ENCODE measurements around the gene IQGAP2. TPM values are rescaled to one million over a fixed set of nuclear protein-coding genes. Genes with fewer than 3 reads are reported as not detected.

The IQGAP2 gene
- total and polyA plus RNA-seq, 2 donors = 20.7 to 33.3 TPM

- Histone ChIP-seq H3K4me1 (ENCODE audit: control insufficient read depth in 2 of 2, insufficient read depth in 2 of 2, low read length in 2 of 2) (no peaks in the 10 kb centered on the region), H3K27ac (ENCODE audit: low read depth in 1 of 2, low read length in 1 of 2) (no peak overlapping the region), H3K4me3 (ENCODE audit: low read length in 2 of 2) (no peak overlapping the region), H3K27me3 (ENCODE audit: control insufficient read depth in 2 of 2, insufficient read depth in 1 of 2, low read length in 1 of 2) (no peaks in the 10 kb centered on the region), H3K9me3 (ENCODE audit: control insufficient read depth in 2 of 2, insufficient read depth in 1 of 2, low read length in 1 of 2) (no peaks in the 10 kb centered on the region), H3K36me3 (ENCODE audit: control insufficient read depth in 2 of 2, insufficient read depth in 2 of 2, low read length in 1 of 2) (no peaks in the 10 kb centered on the region)
- DNase-seq (ENCODE audit: low read depth in 6 of 9, low spot score in 9 of 9) = no peak
- WGBS = 91% methylated on average over 2 of the region's 2 CpGs
These were observed 341.5 kb downstream of the IQGAP2 start for GRCh38 chr5:76744632-76745031.

DNA sequence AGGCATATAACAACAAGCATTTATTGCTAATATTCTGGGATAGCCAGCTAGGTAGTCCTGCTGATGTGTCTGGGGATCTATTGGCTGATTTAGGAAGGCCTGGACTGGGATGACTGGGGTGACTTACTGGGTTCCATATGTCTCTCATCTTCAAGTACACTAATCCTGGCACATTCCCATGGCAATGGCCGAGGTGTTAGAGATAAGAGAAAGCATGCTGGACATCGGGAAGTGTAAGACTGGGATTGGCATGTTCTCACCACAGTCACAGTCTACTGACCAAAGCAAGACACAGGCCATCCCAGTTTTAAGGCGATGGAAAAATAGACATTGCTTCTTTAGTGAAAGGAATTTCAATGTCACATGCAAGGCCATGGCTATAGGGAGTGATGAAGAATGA, 342.6 kb downstream of the IQGAP2 start:
- Histone ChIP-seq H3K36me3 (ENCODE audit: control insufficient read depth in 2 of 2, insufficient read depth in 2 of 2, low read length in 1 of 2) (no peaks in the 10 kb centered on the region), H3K4me1 (ENCODE audit: control insufficient read depth in 2 of 2, insufficient read depth in 2 of 2, low read length in 2 of 2) (no peaks in the 10 kb centered on the region), H3K9me3 (ENCODE audit: control insufficient read depth in 2 of 2, insufficient read depth in 1 of 2, low read length in 1 of 2) (no peaks in the 10 kb centered on the region), H3K4me3 (ENCODE audit: low read length in 2 of 2) (no peak overlapping the region), H3K27me3 (ENCODE audit: control insufficient read depth in 2 of 2, insufficient read depth in 1 of 2, low read length in 1 of 2) (no peaks in the 10 kb centered on the region), H3K27ac (ENCODE audit: low read depth in 1 of 2, low read length in 1 of 2) (no peak overlapping the region)
- no peak for DNase-seq (ENCODE audit: low read depth in 6 of 9, low spot score in 9 of 9)
- WGBS = 95% methylated on average over 3 of the region's 3 CpGs

DNA sequence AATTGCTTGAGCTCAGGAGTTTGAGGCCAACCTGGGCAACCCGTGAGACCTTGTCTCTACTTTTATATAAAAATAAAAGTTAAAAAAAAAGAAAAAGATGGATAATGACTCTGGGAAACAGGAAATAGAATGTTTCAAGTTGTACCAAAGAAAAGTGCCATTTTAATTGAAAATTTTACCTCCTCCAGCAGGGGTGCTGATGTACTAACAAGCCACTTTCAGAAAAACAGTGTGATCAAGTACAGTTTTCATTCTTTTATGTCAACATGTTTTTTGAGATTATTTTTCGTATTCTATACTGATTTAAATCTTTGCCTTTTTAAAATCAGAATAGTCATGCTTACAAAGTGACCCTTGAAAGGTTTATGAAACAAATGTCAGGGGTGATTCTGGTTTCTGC, 343.6 kb downstream of the IQGAP2 start:
- H3K4me1 ChIP-seq (ENCODE audit: control insufficient read depth in 2 of 2, insufficient read depth in 2 of 2, low read length in 2 of 2) = no peaks in the 10 kb centered on the region
- H3K27me3 ChIP-seq (ENCODE audit: control insufficient read depth in 2 of 2, insufficient read depth in 1 of 2, low read length in 1 of 2) = no peaks in the 10 kb centered on the region
- no peak for DNase-seq (ENCODE audit: low read depth in 6 of 9, low spot score in 9 of 9)
- no peak overlapping the region for H3K4me3 ChIP-seq (ENCODE audit: low read length in 2 of 2)
- WGBS = 97% methylated on average over 2 of the region's 2 CpGs
- no peak overlapping the region for H3K27ac ChIP-seq (ENCODE audit: low read depth in 1 of 2, low read length in 1 of 2)
- no peaks in the 10 kb centered on the region for H3K9me3 ChIP-seq (ENCODE audit: control insufficient read depth in 2 of 2, insufficient read depth in 1 of 2, low read length in 1 of 2)
- no peaks in the 10 kb centered on the region for H3K36me3 ChIP-seq (ENCODE audit: control insufficient read depth in 2 of 2, insufficient read depth in 2 of 2, low read length in 1 of 2)

DNA sequence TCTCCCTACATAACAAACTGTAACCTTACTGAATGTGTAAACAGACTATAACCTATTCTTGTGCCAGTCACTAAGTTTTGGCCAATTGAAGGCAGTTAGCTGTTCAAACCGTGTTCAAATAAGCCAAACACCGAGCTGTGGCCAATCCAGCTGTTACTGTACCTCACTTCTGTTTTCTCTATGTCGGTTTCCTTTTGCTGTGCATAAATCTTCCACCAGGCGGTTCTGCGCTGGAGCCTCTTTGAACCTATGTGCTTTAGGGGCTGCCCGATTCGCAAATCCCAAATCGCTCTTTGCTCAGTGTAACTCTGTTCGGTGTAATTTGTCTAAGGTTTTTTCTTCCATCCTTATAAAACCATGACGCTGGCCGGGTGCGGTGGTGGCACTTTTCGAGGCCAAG, 344.6 kb downstream of the IQGAP2 start:
- Histone ChIP-seq H3K4me1 (ENCODE audit: control insufficient read depth in 2 of 2, insufficient read depth in 2 of 2, low read length in 2 of 2) (no peaks in the 10 kb centered on the region), H3K4me3 (ENCODE audit: low read length in 2 of 2) (no peak overlapping the region), H3K36me3 (ENCODE audit: control insufficient read depth in 2 of 2, insufficient read depth in 2 of 2, low read length in 1 of 2) (no peaks in the 10 kb centered on the region), H3K9me3 (ENCODE audit: control insufficient read depth in 2 of 2, insufficient read depth in 1 of 2, low read length in 1 of 2) (no peaks in the 10 kb centered on the region), H3K27me3 (ENCODE audit: control insufficient read depth in 2 of 2, insufficient read depth in 1 of 2, low read length in 1 of 2) (no peaks in the 10 kb centered on the region), H3K27ac (ENCODE audit: low read depth in 1 of 2, low read length in 1 of 2) (no peak overlapping the region)
- WGBS = 78% methylated on average over 13 of the region's 13 CpGs
- no peak for DNase-seq (ENCODE audit: low read depth in 6 of 9, low spot score in 9 of 9)

DNA sequence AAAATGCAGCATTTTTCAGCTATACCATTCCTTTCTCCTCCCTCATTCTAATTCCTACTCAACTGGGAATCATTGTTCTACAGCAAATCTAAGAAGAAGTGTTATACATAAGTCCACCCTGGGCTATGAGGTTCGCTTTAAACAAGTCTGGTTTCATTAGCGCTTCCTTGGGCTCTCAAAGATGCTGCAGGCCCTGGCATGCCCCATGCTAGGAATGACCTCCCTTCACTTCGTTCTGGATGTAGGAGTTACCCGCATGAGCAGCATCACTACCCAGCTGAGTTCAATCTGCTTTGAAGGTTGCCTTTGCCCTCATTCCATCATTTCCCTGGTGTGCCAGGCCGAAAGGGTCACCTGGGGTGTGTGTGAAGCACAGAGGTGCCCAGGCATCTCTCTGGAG, 348.2 kb downstream of the IQGAP2 start:
- Histone ChIP-seq H3K27me3 (ENCODE audit: control insufficient read depth in 2 of 2, insufficient read depth in 1 of 2, low read length in 1 of 2) (no peaks in the 10 kb centered on the region), H3K4me3 (ENCODE audit: low read length in 2 of 2) (no peak overlapping the region), H3K27ac (ENCODE audit: low read depth in 1 of 2, low read length in 1 of 2) (no peak overlapping the region), H3K4me1 (ENCODE audit: control insufficient read depth in 2 of 2, insufficient read depth in 2 of 2, low read length in 2 of 2) (no peaks in the 10 kb centered on the region), H3K9me3 (ENCODE audit: control insufficient read depth in 2 of 2, insufficient read depth in 1 of 2, low read length in 1 of 2) (no peaks in the 10 kb centered on the region), H3K36me3 (ENCODE audit: control insufficient read depth in 2 of 2, insufficient read depth in 2 of 2, low read length in 1 of 2) (no peaks in the 10 kb centered on the region)
- no peak for DNase-seq (ENCODE audit: low read depth in 6 of 9, low spot score in 9 of 9)
- 94% methylated on average over 5 of the region's 5 CpGs for WGBS

- H3K9me3 ChIP-seq (ENCODE audit: control insufficient read depth in 2 of 2, insufficient read depth in 1 of 2, low read length in 1 of 2) = no peaks in the 10 kb centered on the region
- no peaks in the 10 kb centered on the region for H3K36me3 ChIP-seq (ENCODE audit: control insufficient read depth in 2 of 2, insufficient read depth in 2 of 2, low read length in 1 of 2)
- H3K27ac ChIP-seq (ENCODE audit: low read depth in 1 of 2, low read length in 1 of 2) = no peak overlapping the region
- no peaks in the 10 kb centered on the region for H3K27me3 ChIP-seq (ENCODE audit: control insufficient read depth in 2 of 2, insufficient read depth in 1 of 2, low read length in 1 of 2)
- DNase-seq (ENCODE audit: low read depth in 6 of 9, low spot score in 9 of 9) = no peak
- no peaks in the 10 kb centered on the region for H3K4me1 ChIP-seq (ENCODE audit: control insufficient read depth in 2 of 2, insufficient read depth in 2 of 2, low read length in 2 of 2)
- H3K4me3 ChIP-seq (ENCODE audit: low read length in 2 of 2) = no peak overlapping the region
- WGBS = 95% methylated on average over 3 of the region's 3 CpGs
These were observed 351.6 kb downstream of the IQGAP2 start for GRCh38 chr5:76754668-76755078.

DNA sequence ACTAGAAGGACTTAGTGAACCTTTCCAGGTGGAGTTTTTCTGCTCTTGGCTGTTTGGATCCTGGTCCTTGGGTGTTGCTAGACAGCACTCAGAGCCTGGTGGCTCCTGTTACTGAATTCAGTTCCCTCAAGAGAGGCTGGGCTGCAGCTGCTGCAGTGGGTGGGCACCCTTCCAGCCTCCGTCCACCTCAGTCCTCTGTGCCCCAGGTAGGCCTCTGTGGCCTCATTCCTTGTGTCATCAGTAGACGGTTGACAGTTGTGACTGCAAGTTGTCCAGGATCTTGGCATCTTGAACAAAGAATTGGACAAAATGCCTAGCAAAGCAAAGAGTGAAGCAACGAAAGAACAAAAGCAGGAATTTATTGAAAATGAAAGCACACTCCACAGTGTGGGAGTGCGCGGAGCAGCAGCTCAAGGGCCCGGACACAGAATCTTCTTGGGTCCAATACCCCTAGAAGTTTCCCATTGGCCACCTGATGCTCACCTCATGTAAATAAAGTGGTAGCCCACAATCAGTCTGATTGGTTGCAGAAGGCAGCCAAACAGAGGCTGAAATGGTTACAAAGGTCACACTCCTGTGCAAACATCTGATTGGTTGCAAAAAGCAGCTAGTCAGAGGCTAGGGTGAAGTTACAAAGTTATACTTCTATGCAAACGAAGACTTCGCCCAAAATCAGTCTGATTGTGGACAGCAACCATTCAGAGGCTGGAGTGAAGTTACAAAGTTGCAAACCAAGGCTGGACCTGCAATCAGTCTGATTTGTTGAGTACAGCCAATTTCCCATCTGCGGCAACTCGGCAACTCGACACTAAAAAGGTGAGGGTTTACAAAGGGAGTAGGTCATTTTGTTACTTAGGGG, 352.9 kb downstream of the IQGAP2 start:
- H3K4me1 ChIP-seq (ENCODE audit: control insufficient read depth in 2 of 2, insufficient read depth in 2 of 2, low read length in 2 of 2) = no peaks in the 10 kb centered on the region
- H3K36me3 ChIP-seq (ENCODE audit: control insufficient read depth in 2 of 2, insufficient read depth in 2 of 2, low read length in 1 of 2) = no peaks in the 10 kb centered on the region
- no peak for DNase-seq (ENCODE audit: low read depth in 6 of 9, low spot score in 9 of 9)
- no peaks in the 10 kb centered on the region for H3K9me3 ChIP-seq (ENCODE audit: control insufficient read depth in 2 of 2, insufficient read depth in 1 of 2, low read length in 1 of 2)
- 98% methylated on average over 11 of the region's 11 CpGs for WGBS
- no peaks in the 10 kb centered on the region for H3K27me3 ChIP-seq (ENCODE audit: control insufficient read depth in 2 of 2, insufficient read depth in 1 of 2, low read length in 1 of 2)
- no peak overlapping the region for H3K4me3 ChIP-seq (ENCODE audit: low read length in 2 of 2)
- no peak overlapping the region for H3K27ac ChIP-seq (ENCODE audit: low read depth in 1 of 2, low read length in 1 of 2)

- 97% methylated on average over 4 of the region's 4 CpGs for WGBS
- Histone ChIP-seq H3K4me1 (ENCODE audit: control insufficient read depth in 2 of 2, insufficient read depth in 2 of 2, low read length in 2 of 2) (no peaks in the 10 kb centered on the region), H3K27me3 (ENCODE audit: control insufficient read depth in 2 of 2, insufficient read depth in 1 of 2, low read length in 1 of 2) (no peaks in the 10 kb centered on the region)
These were observed 354.0 kb downstream of the IQGAP2 start for GRCh38 chr5:76757049-76757448.

More at GRCh38 chr5:76757049-76757448, 354.0 kb downstream of the IQGAP2 start:
- Histone ChIP-seq H3K4me3 (ENCODE audit: low read length in 2 of 2) (no peak overlapping the region), H3K9me3 (ENCODE audit: control insufficient read depth in 2 of 2, insufficient read depth in 1 of 2, low read length in 1 of 2) (no peaks in the 10 kb centered on the region), H3K27ac (ENCODE audit: low read depth in 1 of 2, low read length in 1 of 2) (no peak overlapping the region), H3K36me3 (ENCODE audit: control insufficient read depth in 2 of 2, insufficient read depth in 2 of 2, low read length in 1 of 2) (no peaks in the 10 kb centered on the region)
- no peak for DNase-seq (ENCODE audit: low read depth in 6 of 9, low spot score in 9 of 9)

All from thymus (tissue), 11 donors.